Endothelial cell (in vitro differentiated cells): ENCODE data around the gene DSC1. TPM values are rescaled to one million over a fixed set of nuclear protein-coding genes. Genes with fewer than 3 reads are reported as not detected.
"Not testable (repeated sequence)": the region's sequence is repeated elsewhere in the genome, so short reads cannot be mapped to it uniquely, and the experiment has no call there.

Source experiments
- DNase-seq: peaks from one replicate; pipeline ENCODE4 v3.0.0; 2021; ENCODE audit warnings: low spot score
- H3K27ac Mint-ChIP-seq: one replicate; pipeline ENCODE4 v1.8.0; 2021; ENCODE audit warnings: mixed read lengths, inconsistent platforms; ENCODE audit not compliant: unreplicated experiment
- H3K27me3 Mint-ChIP-seq: one replicate; pipeline ENCODE4 v1.8.0; 2021; ENCODE audit warnings: mild to moderate bottlenecking, moderate library complexity, mixed read lengths, inconsistent platforms; ENCODE audit not compliant: unreplicated experiment
- H3K36me3 Mint-ChIP-seq: one replicate; pipeline ENCODE4 v1.8.0; 2021; ENCODE audit warnings: mild to moderate bottlenecking, low read depth, mixed read lengths, inconsistent platforms; ENCODE audit not compliant: unreplicated experiment
- H3K4me1 Mint-ChIP-seq: one replicate; pipeline ENCODE4 v1.8.0; 2021; ENCODE audit warnings: mild to moderate bottlenecking, mixed read lengths, inconsistent platforms; ENCODE audit not compliant: unreplicated experiment
- H3K4me3 Mint-ChIP-seq: one replicate; pipeline ENCODE4 v1.8.0; 2021; ENCODE audit warnings: mild to moderate bottlenecking, mixed read lengths, inconsistent platforms; ENCODE audit not compliant: unreplicated experiment
- H3K9me3 Mint-ChIP-seq: one replicate; pipeline ENCODE4 v1.8.0; 2021; ENCODE audit warnings: mixed read lengths, inconsistent platforms; ENCODE audit not compliant: unreplicated experiment
- CTCF ChIP-seq: fragments of 200-600 bp; sonication (generic); IDR thresholded peaks from one replicate; pipeline ENCODE4 v1.5.0; 2021; ENCODE audit warnings: antibody characterized with exemption; ENCODE audit not compliant: unreplicated experiment
- total RNA-seq: library from RNA; stranded (reverse); fragmentation: NEBNext Ultra II Directional; extraction: Animal tissue kit (Norgen Biotek cat#: 25700); gene quantifications from one replicate; pipeline ENCODE4 v1.2.1, GENCODE V29; 2021; ENCODE audit not compliant: unreplicated experiment

The DSC1 gene
- total RNA-seq, 1 donor from 2014 or later: not detected

- DNase-seq: no peak
- no peaks in the 10 kb centered on the region for H3K9me3 Mint-ChIP-seq
- no peaks in the 10 kb centered on the region for H3K36me3 Mint-ChIP-seq
- no peaks in the 10 kb centered on the region for H3K4me1 Mint-ChIP-seq
- no peak for TF ChIP-seq CTCF
- H3K4me3 Mint-ChIP-seq: no peak overlapping the region
- H3K27ac Mint-ChIP-seq: no peak overlapping the region
- no peaks in the 10 kb centered on the region for H3K27me3 Mint-ChIP-seq
Measured at GRCh38 chr18:31125878-31126277, 36.8 kb downstream of the DSC1 start.

GRCh38 chr18:31123125-31123524 is 39.5 kb downstream of the DSC1 start:
- not testable (repeated sequence) for H3K27me3 Mint-ChIP-seq, H3K9me3 Mint-ChIP-seq, H3K4me1 Mint-ChIP-seq, DNase-seq, H3K4me3 Mint-ChIP-seq, H3K36me3 Mint-ChIP-seq, H3K27ac Mint-ChIP-seq

- no peak for DNase-seq
- Mint-ChIP-seq H3K27me3 (no peaks in the 10 kb centered on the region), H3K27ac (no peak overlapping the region), H3K36me3 (no peaks in the 10 kb centered on the region), H3K4me1 (no peaks in the 10 kb centered on the region), H3K4me3 (no peak overlapping the region), H3K9me3 (peaks cover 5% of the 10 kb centered on the region)
- TF ChIP-seq CTCF: no peak
Measured at GRCh38 chr18:31120594-31120993, 42.1 kb downstream of the DSC1 start.

- Mint-ChIP-seq H3K27ac (no peak overlapping the region), H3K27me3 (no peaks in the 10 kb centered on the region), H3K9me3 (peaks cover 5% of the 10 kb centered on the region), H3K4me3 (no peak overlapping the region), H3K4me1 (no peaks in the 10 kb centered on the region), H3K36me3 (no peaks in the 10 kb centered on the region)
- DNase-seq: no peak
- no peak for TF ChIP-seq CTCF
Measured at GRCh38 chr18:31116853-31117595, 45.6 kb downstream of the DSC1 start.

- Mint-ChIP-seq H3K4me3 (no peak overlapping the region), H3K4me1 (no peaks in the 10 kb centered on the region), H3K27me3 (no peaks in the 10 kb centered on the region), H3K27ac (no peak overlapping the region), H3K36me3 (no peaks in the 10 kb centered on the region), H3K9me3 (no peaks in the 10 kb centered on the region)
- DNase-seq: no peak
- no peak for TF ChIP-seq CTCF
Measured at GRCh38 chr18:31112804-31113203, 49.9 kb downstream of the DSC1 start.
